Pulmonary artery endothelial cell (primary cell): Measurements from ENCODE around the gene ENTPD6. TPM values are rescaled to one million over a fixed set of nuclear protein-coding genes. Genes with fewer than 3 reads are reported as not detected.
"Not testable (repeated sequence)": the region's sequence is repeated elsewhere in the genome, so short reads cannot be mapped to it uniquely, and the experiment has no call there.

Experiments used
- DNase-seq: peaks from one replicate; pipeline ENCODE4 v3.0.0-alpha.2; 2011; ENCODE audit warnings: low read depth, low spot score
- total RNA-seq: library from RNA; depleted of rRNA; stranded (reverse); fragments of >200 nt; gene quantifications from 2 replicates; pipeline ENCODE4 v1.2.3, GENCODE V29; 2014

Gene ENTPD6
- total RNA-seq, 1 donor from 2014 or later: 56.3 TPM

DNA sequence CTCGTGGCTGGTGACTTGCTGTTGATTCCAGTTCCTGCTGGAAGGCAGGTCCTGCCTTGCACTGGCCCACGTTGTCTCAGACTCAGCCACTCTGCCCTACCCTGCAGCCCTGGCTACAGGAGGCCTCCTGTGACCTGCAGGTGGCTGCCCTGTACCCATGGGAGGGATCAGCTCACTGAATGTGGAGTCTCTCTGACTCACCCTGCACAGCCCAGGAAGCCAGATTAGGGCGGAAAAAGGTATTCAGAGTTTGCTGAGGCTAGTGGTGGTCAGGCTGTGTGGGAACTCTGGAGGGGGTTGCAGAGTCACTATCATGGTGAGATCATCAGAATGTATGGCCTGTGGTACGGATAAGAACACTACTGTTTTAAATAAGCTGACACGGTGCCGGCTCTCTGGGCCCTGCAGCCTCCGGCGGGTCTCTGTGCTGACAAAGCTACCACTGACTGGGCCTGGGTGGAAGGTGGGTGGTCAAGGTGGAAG, 27.7 kb downstream of the ENTPD6 start:
- no peak for DNase-seq

DNA sequence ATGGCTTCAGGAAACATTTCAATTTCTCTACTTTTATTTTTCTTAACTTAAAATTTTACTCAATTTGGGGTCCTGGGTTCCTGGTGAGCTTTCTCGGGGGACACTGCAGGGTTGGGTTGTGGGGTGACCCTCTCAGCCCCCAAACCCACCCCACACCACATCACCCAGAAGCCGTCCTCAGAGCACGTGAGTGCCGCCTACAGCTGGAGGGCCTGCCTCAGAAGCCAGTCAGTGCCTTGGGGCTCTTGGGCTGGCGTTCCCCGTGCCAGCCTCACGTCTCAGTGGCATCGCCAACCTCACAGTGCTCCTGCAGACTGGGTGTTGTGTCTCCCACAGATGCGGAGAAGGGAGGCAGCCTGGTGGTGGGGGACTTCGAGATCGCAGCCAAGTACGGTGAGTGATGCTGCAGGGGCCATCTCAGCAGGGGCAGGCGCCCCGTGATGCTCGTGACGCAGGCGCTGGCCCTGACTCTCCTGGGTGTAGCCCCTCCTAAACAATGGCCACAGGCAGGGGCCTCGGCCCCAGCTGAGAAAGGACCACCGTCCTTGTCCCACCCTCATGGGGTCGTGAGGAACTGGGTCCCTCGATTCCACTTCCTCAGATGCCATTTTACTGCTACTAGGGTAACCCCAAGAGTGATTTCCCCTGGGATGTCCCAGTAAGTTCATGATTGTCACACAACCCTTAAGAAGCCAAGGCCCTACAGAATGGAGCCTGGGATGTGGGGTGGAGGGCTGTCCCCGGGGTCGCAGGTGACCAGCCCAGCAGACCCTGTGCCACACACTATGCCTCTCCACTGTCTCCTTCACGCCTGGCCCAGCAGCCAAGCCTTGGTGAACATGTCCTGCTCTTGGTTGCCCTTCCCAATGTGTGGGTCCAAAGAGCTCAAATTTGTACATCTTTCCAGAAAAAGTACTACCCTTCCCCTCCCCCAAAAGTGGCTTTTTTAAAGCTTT, 28.5 kb downstream of the ENTPD6 start:
- DNase-seq: no peak

- DNase-seq: no peak
Observed at GRCh38 chr20:25224941-25225340, 29.4 kb downstream of the ENTPD6 start.

DNA sequence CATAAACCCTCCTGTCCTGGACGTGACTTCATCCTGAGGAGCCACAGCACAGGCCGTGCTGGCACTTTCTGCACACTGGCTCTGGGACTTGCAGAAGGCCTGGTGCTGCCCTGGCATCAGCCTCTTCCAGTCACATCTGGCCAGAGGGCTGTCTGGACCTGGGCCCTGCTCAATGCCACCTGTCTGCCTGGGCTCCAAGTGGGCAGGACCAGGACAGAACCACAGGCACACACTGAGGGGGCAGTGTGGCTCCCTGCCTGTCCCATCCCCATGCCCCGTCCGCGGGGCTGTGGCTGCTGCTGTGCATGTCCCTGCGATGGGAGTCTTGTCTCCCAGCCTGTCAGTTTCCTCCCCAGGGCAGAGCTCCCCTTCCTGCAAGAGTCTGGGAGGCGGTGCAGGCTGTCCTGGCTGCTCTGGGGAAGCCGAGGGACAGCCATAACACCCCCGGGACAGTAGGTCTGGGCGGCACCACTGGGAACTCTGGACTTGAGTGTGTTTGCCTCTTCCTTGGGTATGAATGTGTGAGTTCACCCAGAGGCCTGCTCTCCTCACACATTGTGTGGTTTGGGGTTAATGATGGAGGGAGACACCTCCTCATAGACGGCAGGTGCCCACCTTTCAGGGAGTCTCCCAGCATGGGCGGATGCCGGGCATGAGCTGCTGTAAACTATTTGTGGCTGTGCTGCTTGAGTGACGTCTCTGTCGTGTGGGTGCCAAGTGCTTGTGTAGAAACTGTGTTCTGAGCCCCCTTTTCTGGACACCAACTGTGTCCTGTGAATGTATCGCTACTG, 30.3 kb downstream of the ENTPD6 start:
- no peak for DNase-seq

GRCh38 chr20:25226433-25227316, 31.2 kb downstream of the ENTPD6 start:
- no peak for DNase-seq

- DNase-seq: no peak
Observed at GRCh38 chr20:25227317-25227831, 31.9 kb downstream of the ENTPD6 start.

GRCh38 chr20:25229486-25230165, 34.1 kb downstream of the ENTPD6 start:
- DNase-seq: no peak

GRCh38 chr20:25230166-25230831, 34.8 kb downstream of the ENTPD6 start:
- no peak for DNase-seq

DNA sequence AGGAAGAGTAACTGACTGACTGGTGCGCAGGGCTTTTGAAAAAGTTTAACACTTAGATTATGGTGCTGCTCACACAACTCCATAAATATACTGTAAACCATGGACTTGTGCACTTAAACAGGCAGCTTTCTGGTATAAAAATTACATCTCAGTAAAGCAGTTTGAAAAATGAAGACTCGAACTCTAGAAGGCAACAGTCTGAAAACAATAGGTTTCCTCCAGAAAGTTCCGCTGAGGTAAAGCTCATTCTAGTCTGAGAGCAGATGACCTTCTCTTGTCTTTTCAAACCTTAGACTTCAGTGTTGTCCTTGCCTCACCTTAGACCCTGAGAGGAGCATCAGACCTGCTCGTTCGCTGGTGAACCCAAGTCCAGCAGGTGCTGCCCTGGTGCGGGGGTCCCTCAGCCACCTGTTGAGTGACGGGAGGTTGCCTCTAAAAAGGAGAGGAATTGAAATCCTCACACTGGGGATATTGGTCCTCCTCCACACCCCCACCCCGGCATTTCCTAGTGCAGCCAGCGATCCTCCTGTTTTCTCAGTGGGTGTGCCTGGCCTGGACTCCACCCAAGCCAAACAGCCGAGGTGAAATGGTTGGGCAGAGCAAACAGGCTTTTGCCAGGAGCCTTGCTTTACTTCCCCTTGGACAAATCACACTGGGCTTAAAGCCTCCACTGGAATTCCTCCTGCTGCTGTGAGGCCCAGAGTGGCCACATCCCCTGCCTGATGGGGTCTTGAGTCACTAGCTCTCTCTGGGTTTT, 37.7 kb downstream of the ENTPD6 start:
- DNase-seq: no peak

- not testable (repeated sequence) for DNase-seq
Observed at GRCh38 chr20:25234009-25234849, 38.7 kb downstream of the ENTPD6 start.

GRCh38 chr20:25236450-25237304, 41.2 kb downstream of the ENTPD6 start:
- no peak for DNase-seq

DNA sequence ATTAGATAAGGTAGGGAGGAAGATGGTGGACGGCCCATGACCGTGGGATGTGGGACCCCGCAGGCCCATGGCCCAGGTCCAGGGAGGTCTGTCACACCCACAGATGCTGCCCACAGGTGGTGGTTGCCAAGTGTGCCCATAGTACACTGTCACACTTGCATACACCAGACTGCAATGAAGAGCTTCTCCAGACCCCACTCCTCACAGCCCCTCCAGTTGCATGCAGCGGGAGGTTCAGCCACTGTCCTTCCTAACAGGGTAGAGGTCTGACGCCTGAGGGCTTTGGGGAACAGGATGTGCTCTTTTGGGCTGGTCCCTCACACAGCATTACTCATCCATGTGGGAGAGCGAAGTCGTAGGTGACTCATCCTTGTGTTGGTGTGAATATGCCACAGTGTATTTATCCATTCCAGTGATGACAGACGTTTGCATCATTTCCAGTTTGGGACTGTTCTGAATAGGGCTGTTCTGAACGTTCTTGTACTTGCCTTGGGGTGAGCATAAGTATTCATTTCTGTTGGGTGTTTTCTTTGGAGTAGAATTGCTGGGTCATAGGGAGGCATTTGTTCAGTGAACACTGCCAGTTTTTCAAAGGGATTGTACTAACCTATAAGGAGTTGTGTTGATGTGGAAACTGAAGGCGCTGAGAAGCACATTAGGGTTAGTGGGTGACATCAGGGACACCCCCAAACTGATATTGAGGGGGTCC, 42.3 kb downstream of the ENTPD6 start:
- DNase-seq: peak; percentile 88

- DNase-seq: no peak
Observed at GRCh38 chr20:25238319-25239037, 43.0 kb downstream of the ENTPD6 start.

- no peak for DNase-seq
Observed at GRCh38 chr20:25239387-25240370, 44.2 kb downstream of the ENTPD6 start.
